ENCODE data around the gene SMC1A.
A peak's percentile ranks its signal among the peaks of the same experiment; 100 is the strongest.

Gene SMC1A

GRCh38 chrX:53337101-53337500 is 85.4 kb downstream of the SMC1A start:
- DNase-seq, result peak; percentile 13

GRCh38 chrX:53333853-53334252 is 88.6 kb downstream of the SMC1A start:
- no peak for DNase-seq

DNA sequence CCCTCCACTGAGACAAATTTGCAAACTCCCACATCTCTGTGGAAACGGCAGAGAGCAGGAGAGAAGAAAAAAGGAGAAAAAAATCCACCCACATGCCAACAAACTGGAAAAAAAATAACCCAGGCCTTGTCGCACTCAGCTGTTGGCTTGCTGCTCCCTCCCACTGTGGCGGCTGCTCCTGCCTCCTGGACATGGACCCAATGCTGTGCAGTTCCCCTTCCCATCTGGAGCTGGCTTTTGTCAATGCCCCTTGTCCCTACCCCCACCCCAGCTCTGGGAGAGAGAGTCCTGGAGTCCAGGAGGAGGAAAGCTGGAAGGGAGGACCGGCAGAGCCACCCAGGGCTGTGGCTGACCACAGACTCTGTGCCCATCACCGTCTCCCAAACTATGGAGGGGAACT is 90.2 kb downstream of the SMC1A start:
- DNase-seq, result no peak

DNA sequence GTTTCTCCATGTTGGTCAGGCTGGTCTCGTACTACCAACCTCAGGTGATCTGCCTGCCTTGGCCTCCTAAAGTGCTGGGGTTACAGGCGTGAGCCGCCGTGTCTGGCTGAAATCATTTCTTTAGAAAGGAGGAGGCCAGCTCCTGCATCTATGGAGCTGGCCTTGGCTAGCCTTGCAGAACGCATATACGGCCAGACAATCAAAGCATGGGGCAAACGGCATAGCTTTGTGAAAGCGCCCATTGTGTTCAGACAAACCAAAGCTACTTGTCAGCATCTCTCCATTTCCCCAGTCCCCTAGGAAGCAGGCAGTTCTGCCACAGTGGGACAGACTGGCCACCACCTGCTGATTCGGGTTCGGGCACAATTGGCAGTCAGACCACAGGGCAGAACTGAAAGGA is 92.1 kb downstream of the SMC1A start:
- no peak for DNase-seq

- DNase-seq, result no peak
Measured at GRCh38 chrX:53324803-53325202, 97.7 kb downstream of the SMC1A start.

All from OCI-M1 (cell line).